HT-29 (cell line): ENCODE measurements around the gene UBE2G2. TPM values are rescaled to one million over a fixed set of nuclear protein-coding genes. Genes with fewer than 3 reads are reported as not detected.
A peak's percentile ranks its signal among the peaks of the same experiment; 100 is the strongest.

Experiments used
- DNase-seq: peaks from one replicate; pipeline ENCODE4 v3.0.0-alpha.2; 2015; ENCODE audit warnings: low spot score
- total RNA-seq: library from RNA; depleted of rRNA; stranded (reverse); fragments of >200 nt; shearing (Covaris generic); gene quantifications from 2 replicates; pipeline ENCODE4 v1.2.3, GENCODE V29; 2014

Gene UBE2G2
- total RNA-seq, 1 experiment from 2014 or later = 63.7 TPM

- no peak for DNase-seq
Measured at GRCh38 chr21:44765231-44766013, 36.2 kb downstream of the UBE2G2 start.

GRCh38 chr21:44764319-44765230, 37.0 kb downstream of the UBE2G2 start:
- DNase-seq = no peak

GRCh38 chr21:44763451-44764318, 37.9 kb downstream of the UBE2G2 start:
- DNase-seq = no peak

GRCh38 chr21:44763050-44763378, 38.6 kb downstream of the UBE2G2 start:
- no peak for DNase-seq

- no peak for DNase-seq
Measured at GRCh38 chr21:44762221-44763049, 39.2 kb downstream of the UBE2G2 start.

GRCh38 chr21:44761747-44762208, 39.8 kb downstream of the UBE2G2 start:
- DNase-seq = peak; percentile 19

GRCh38 chr21:44761011-44761729, 40.5 kb downstream of the UBE2G2 start:
- DNase-seq = peak; percentile 69

GRCh38 chr21:44760376-44760775, 41.2 kb downstream of the UBE2G2 start:
- DNase-seq = no peak

GRCh38 chr21:44759628-44760285, 41.9 kb downstream of the UBE2G2 start:
- DNase-seq = no peak

- no peak for DNase-seq
Measured at GRCh38 chr21:44758781-44759627, 42.6 kb downstream of the UBE2G2 start.

GRCh38 chr21:44758141-44758561, 43.5 kb downstream of the UBE2G2 start:
- no peak for DNase-seq

GRCh38 chr21:44757731-44758130, 43.9 kb downstream of the UBE2G2 start:
- no peak for DNase-seq

GRCh38 chr21:44756423-44757185, 45.0 kb downstream of the UBE2G2 start:
- DNase-seq = no peak

GRCh38 chr21:44755227-44755626, 46.4 kb downstream of the UBE2G2 start:
- no peak for DNase-seq

GRCh38 chr21:44753357-44753756, 48.3 kb downstream of the UBE2G2 start:
- no peak for DNase-seq

- DNase-seq = peak; percentile 71
Measured at GRCh38 chr21:44752671-44753235, 48.9 kb downstream of the UBE2G2 start.
